Brain microvascular endothelial cell (primary cell): ENCODE measurements around the gene ELMO1.

ENCODE experiments used
- DNase-seq: peaks from one replicate; pipeline ENCODE4 v3.0.0-alpha.2; 2020
- H3K27ac ChIP-seq: fragments of 250-450 bp; sonication (Bioruptor Pico); 2 replicates; pipeline ENCODE4 v1.5.1; 2020; ENCODE audit warnings: mild to moderate bottlenecking, moderate library complexity
- H3K27me3 ChIP-seq: fragments of 250-450 bp; sonication (Bioruptor Pico); replicated peaks from 2 replicates; pipeline ENCODE4 v1.5.1; 2020; ENCODE audit warnings: mild to moderate bottlenecking
- H3K36me3 ChIP-seq: fragments of 250-450 bp; sonication (Bioruptor Pico); replicated peaks from 2 replicates; pipeline ENCODE4 v1.5.1; 2020; ENCODE audit warnings: mild to moderate bottlenecking
- H3K4me3 ChIP-seq: 2 replicates; pipeline ENCODE4 v1.5.1; 2011; ENCODE audit warnings: low read depth, mild to moderate bottlenecking, control low read depth, low read length, moderate library complexity
- CTCF ChIP-seq: IDR thresholded peaks from 2 replicates; pipeline ENCODE4 v1.5.1; 2011; ENCODE audit warnings: low read depth, mild to moderate bottlenecking, moderate library complexity, low read length, control low read depth, inconsistent platforms; ENCODE audit errors: missing control alignments
- in situ Hi-C: cut with HindIII; loops from 2 replicates; pipeline ENCODE4 v1.10.0; 2017; ENCODE audit warnings: low sequenced_read_pairs, low pct_ligation_motif_present

Gene ELMO1

GRCh38 chr7:36939816-36940215 is 508.8 kb downstream of the ELMO1 start:
- no peaks in the 10 kb centered on the region for H3K36me3 ChIP-seq
- H3K27ac ChIP-seq: no peak overlapping the region
- in situ Hi-C loops: no loop called here
- no peak overlapping the region for H3K4me3 ChIP-seq
- no peaks in the 10 kb centered on the region for H3K27me3 ChIP-seq
- DNase-seq: no peak
- TF ChIP-seq CTCF: no peak

- no peak overlapping the region for H3K4me3 ChIP-seq
Observed at GRCh38 chr7:36937754-36938563, 510.7 kb downstream of the ELMO1 start.

GRCh38 chr7:36931892-36932291 is 516.8 kb downstream of the ELMO1 start:
- no peak for TF ChIP-seq CTCF
- no peak for DNase-seq
- H3K27me3 ChIP-seq: no peaks in the 10 kb centered on the region
- no peaks in the 10 kb centered on the region for H3K36me3 ChIP-seq
- H3K4me3 ChIP-seq: no peak overlapping the region
- in situ Hi-C loops: no loop called here
- H3K27ac ChIP-seq: no peak overlapping the region

More at GRCh38 chr7:36937754-36938563, 510.7 kb downstream of the ELMO1 start:
- Histone ChIP-seq H3K27me3 (no peaks in the 10 kb centered on the region), H3K27ac (no peak overlapping the region), H3K36me3 (no peaks in the 10 kb centered on the region)
- in situ Hi-C loops: no loop called here
- no peak for TF ChIP-seq CTCF
- DNase-seq: no peak

- no peak for DNase-seq
- no peak for TF ChIP-seq CTCF
- in situ Hi-C loops: no loop called here
Observed at GRCh38 chr7:36929791-36930190, 518.9 kb downstream of the ELMO1 start.

GRCh38 chr7:36928718-36929117 is 519.9 kb downstream of the ELMO1 start:
- no peak for DNase-seq
- H3K27me3 ChIP-seq: no peaks in the 10 kb centered on the region
- in situ Hi-C loops: no loop called here
- H3K4me3 ChIP-seq: no peak overlapping the region
- no peak for TF ChIP-seq CTCF
- H3K36me3 ChIP-seq: no peaks in the 10 kb centered on the region
- H3K27ac ChIP-seq: no peak overlapping the region

More at GRCh38 chr7:36929791-36930190, 518.9 kb downstream of the ELMO1 start:
- Histone ChIP-seq H3K27me3 (no peaks in the 10 kb centered on the region), H3K4me3 (no peak overlapping the region), H3K27ac (no peak overlapping the region), H3K36me3 (no peaks in the 10 kb centered on the region)

GRCh38 chr7:36928311-36928710 is 520.4 kb downstream of the ELMO1 start:
- in situ Hi-C loops: no loop called here
- no peak overlapping the region for H3K27ac ChIP-seq
- no peaks in the 10 kb centered on the region for H3K36me3 ChIP-seq
- no peak for TF ChIP-seq CTCF
- H3K27me3 ChIP-seq: no peaks in the 10 kb centered on the region
- DNase-seq: no peak
- H3K4me3 ChIP-seq: no peak overlapping the region
